ENCODE results near the gene SLC10A3. TPM values are rescaled to one million over a fixed set of nuclear protein-coding genes. Genes with fewer than 3 reads are reported as not detected.
"Not testable (repeated sequence)": the region's sequence is repeated elsewhere in the genome, so short reads cannot be mapped to it uniquely, and the experiment has no call there.

SLC10A3 gene
- total and polyA plus RNA-seq, 2 of the 8 experiments (the other 6 are each of a cell fraction or from before 2014, with no cell fraction given): 6.8 to 9.5 TPM

DNA sequence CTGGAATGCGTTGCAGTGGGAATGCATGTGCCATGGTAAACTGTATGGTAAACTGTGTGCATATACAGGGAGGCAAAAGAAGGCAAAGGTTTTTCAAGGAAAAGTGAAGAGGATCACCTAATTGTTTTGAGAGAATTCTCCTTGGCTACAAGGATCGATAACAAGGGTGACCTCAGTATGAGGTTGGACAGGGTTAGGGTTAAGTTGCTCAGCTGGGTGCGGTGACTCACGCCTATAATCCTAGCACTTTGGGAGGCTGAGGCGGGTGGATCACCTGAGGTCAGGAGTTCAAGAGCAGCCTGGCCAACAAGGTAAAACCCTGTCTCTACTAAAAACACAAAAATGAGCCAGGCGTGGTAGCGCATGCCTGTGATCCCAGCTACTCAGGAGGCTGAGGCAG, 11.0 kb upstream of the SLC10A3 start:
- H3K4me2 ChIP-seq (ENCODE audit: insufficient read depth in 1 of 2, low read depth in 2 of 2, low read length in 2 of 2); H3K23me2 ChIP-seq (ENCODE audit: low read depth, low read length); H3K4me3 ChIP-seq (ENCODE audit: extremely low read depth in 1 of 4, insufficient read depth in 2 of 4, low read depth in 3 of 4, low read length in 4 of 4); H3K18ac ChIP-seq (ENCODE audit: extremely low read depth, low read length); H3K4ac ChIP-seq (replicated peaks; ENCODE audit: insufficient read length, low read depth, low read length); H2BK15ac ChIP-seq (ENCODE audit: low read length); H4K91ac ChIP-seq (replicated peaks; ENCODE audit: insufficient read length, low read length); H3K79me2 ChIP-seq (ENCODE audit: control insufficient read depth in 1 of 2, insufficient read depth in 2 of 2, low read length in 2 of 2); H2BK20ac ChIP-seq (ENCODE audit: low read length); H3K9ac ChIP-seq (replicated peaks in 1 of 4; ENCODE audit: extremely low read depth in 1 of 4, low read depth in 3 of 4, low read length in 3 of 4); H3K79me1 ChIP-seq (ENCODE audit: low read depth, low read length); H2AFZ ChIP-seq (ENCODE audit: low read length); H4K20me1 ChIP-seq (replicated peaks in 1 of 2; ENCODE audit: control insufficient read depth in 1 of 2, insufficient read depth in 2 of 2, low read length in 2 of 2); H3K36me3 ChIP-seq (ENCODE audit: control insufficient read depth in 2 of 4, insufficient read depth in 4 of 4, low read length in 3 of 4); DNase-seq (ENCODE audit: low read depth in 1 of 2, low spot score in 2 of 2); POLR2A ChIA-PET (ENCODE audit: partially characterized antibody); H2AK5ac ChIP-seq (ENCODE audit: low read depth, low read length); H4K5ac ChIP-seq (ENCODE audit: insufficient read length, low read depth, low read length); H2BK5ac ChIP-seq (ENCODE audit: low read depth, low read length); H4K8ac ChIP-seq (ENCODE audit: extremely low read depth, insufficient read depth, low read length); H3K27ac ChIP-seq (ENCODE audit: low read depth, low read length); CTCF ChIA-PET (ENCODE audit: partially characterized antibody); H3K9me3 ChIP-seq (ENCODE audit: insufficient read depth in 2 of 2, low read depth in 1 of 2, low read length in 1 of 2); H3K56ac ChIP-seq (replicated peaks; ENCODE audit: insufficient read length, low read depth, low read length); H2BK120ac ChIP-seq (replicated peaks; ENCODE audit: low read depth, low read length); FAIRE-seq; H3K27me3 ChIP-seq (replicated peaks in 1 of 4; ENCODE audit: control insufficient read depth in 3 of 4, extremely low read depth in 1 of 4, insufficient read depth in 3 of 4, low read length in 3 of 4); H2BK12ac ChIP-seq (ENCODE audit: low read depth, low read length); H3K4me1 ChIP-seq (replicated peaks in 1 of 4; ENCODE audit: control insufficient read depth in 3 of 4, insufficient read depth in 4 of 4, low read length in 3 of 4); H3K14ac ChIP-seq (ENCODE audit: insufficient read length); H3K23ac ChIP-seq (ENCODE audit: insufficient read length): not testable (repeated sequence)
- 90% methylated on average over 2 of the region's 7 CpGs; no CpG with 5 or more reads in 1 of the 2 experiments for WGBS, 2 experiments (ENCODE audit: extremely low coverage in 1 of 2, insufficient coverage in 1 of 2, insufficient read length in 1 of 2, insufficient replicate concordance in 2 of 2, low coverage in 1 of 2, low lambda C conversion rate in 2 of 2, missing lambda C conversion rate in 1 of 2)

- H3K79me1 ChIP-seq (ENCODE audit: low read depth, low read length); H2AFZ ChIP-seq (ENCODE audit: low read length); H4K8ac ChIP-seq (ENCODE audit: extremely low read depth, insufficient read depth, low read length); H3K36me3 ChIP-seq (ENCODE audit: control insufficient read depth in 2 of 4, insufficient read depth in 4 of 4, low read length in 3 of 4); H4K91ac ChIP-seq (replicated peaks; ENCODE audit: insufficient read length, low read length); H3K9ac ChIP-seq (replicated peaks in 1 of 4; ENCODE audit: extremely low read depth in 1 of 4, low read depth in 3 of 4, low read length in 3 of 4); H3K23ac ChIP-seq (ENCODE audit: insufficient read length); H3K4me3 ChIP-seq (ENCODE audit: extremely low read depth in 1 of 4, insufficient read depth in 2 of 4, low read depth in 3 of 4, low read length in 4 of 4); H3K56ac ChIP-seq (replicated peaks; ENCODE audit: insufficient read length, low read depth, low read length); FAIRE-seq; H3K27ac ChIP-seq (ENCODE audit: low read depth, low read length); H3K18ac ChIP-seq (ENCODE audit: extremely low read depth, low read length); H3K4me1 ChIP-seq (replicated peaks in 1 of 4; ENCODE audit: control insufficient read depth in 3 of 4, insufficient read depth in 4 of 4, low read length in 3 of 4); H2AK5ac ChIP-seq (ENCODE audit: low read depth, low read length); POLR2A ChIA-PET (ENCODE audit: partially characterized antibody); H2BK5ac ChIP-seq (ENCODE audit: low read depth, low read length); H3K14ac ChIP-seq (ENCODE audit: insufficient read length); H3K23me2 ChIP-seq (ENCODE audit: low read depth, low read length); H2BK20ac ChIP-seq (ENCODE audit: low read length); DNase-seq (ENCODE audit: low read depth in 1 of 2, low spot score in 2 of 2); H2BK15ac ChIP-seq (ENCODE audit: low read length); H2BK120ac ChIP-seq (replicated peaks; ENCODE audit: low read depth, low read length); H3K79me2 ChIP-seq (ENCODE audit: control insufficient read depth in 1 of 2, insufficient read depth in 2 of 2, low read length in 2 of 2); H3K27me3 ChIP-seq (replicated peaks in 1 of 4; ENCODE audit: control insufficient read depth in 3 of 4, extremely low read depth in 1 of 4, insufficient read depth in 3 of 4, low read length in 3 of 4); H3K4me2 ChIP-seq (ENCODE audit: insufficient read depth in 1 of 2, low read depth in 2 of 2, low read length in 2 of 2); H2BK12ac ChIP-seq (ENCODE audit: low read depth, low read length); H3K9me3 ChIP-seq (ENCODE audit: insufficient read depth in 2 of 2, low read depth in 1 of 2, low read length in 1 of 2); CTCF ChIA-PET (ENCODE audit: partially characterized antibody); H4K5ac ChIP-seq (ENCODE audit: insufficient read length, low read depth, low read length); H3K4ac ChIP-seq (replicated peaks; ENCODE audit: insufficient read length, low read depth, low read length); H4K20me1 ChIP-seq (replicated peaks in 1 of 2; ENCODE audit: control insufficient read depth in 1 of 2, insufficient read depth in 2 of 2, low read length in 2 of 2): not testable (repeated sequence)
- 81% methylated on average over 3 of the region's 4 CpGs; no CpG with 5 or more reads in 1 of the 2 experiments for WGBS, 2 experiments (ENCODE audit: extremely low coverage in 1 of 2, insufficient coverage in 1 of 2, insufficient read length in 1 of 2, insufficient replicate concordance in 2 of 2, low coverage in 1 of 2, low lambda C conversion rate in 2 of 2, missing lambda C conversion rate in 1 of 2)
These were observed 6.2 kb upstream of the SLC10A3 start for GRCh38 chrX:154496591-154497137.

All from H1 (cell line).